ENCODE measurements around the gene CTSD.

GRCh38 chr11:1779034-1779805, 15.5 kb upstream of the CTSD start:
- TF ChIP-seq JUND (IDR thresholded peaks at IDR 0.05; ENCODE audit: low read length) (no peak), CTCF (IDR thresholded peaks at IDR 0.05; ENCODE audit: control extremely low read depth in 1 of 3, insufficient read depth in 1 of 3, low read depth in 1 of 3, low read length in 3 of 3) (no peak), ASH2L (IDR thresholded peaks at IDR 0.05; ENCODE audit: low read length) (no peak), RXRA (IDR thresholded peaks at IDR 0.05; ENCODE audit: insufficient read depth, low read depth, low read length) (no peak), KDM1A (IDR thresholded peaks at IDR 0.05; ENCODE audit: borderline replicate concordance, low read length) (no peak), POLR2AphosphoS5 (IDR thresholded peaks at IDR 0.05; ENCODE audit: low read depth, low read length) (no peak), POLR2A (IDR thresholded peaks at IDR 0.05; ENCODE audit: control extremely low read depth in 1 of 2, low read depth in 2 of 2, low read length in 2 of 2) (no peak), EGR1 (IDR thresholded peaks at IDR 0.05; ENCODE audit: borderline replicate concordance, low read depth, low read length) (no peak), MAX (IDR thresholded peaks at IDR 0.05) (no peak), SP1 (IDR thresholded peaks at IDR 0.05; ENCODE audit: low read depth, low read length) (no peak), TAF1 (IDR thresholded peaks at IDR 0.05; ENCODE audit: low read depth, low read length) (no peak), GTF2F1 (IDR thresholded peaks at IDR 0.05; ENCODE audit: borderline replicate concordance, low read depth, low read length) (no peak), CBX5 (IDR thresholded peaks at IDR 0.05; ENCODE audit: low read depth, low read length) (no peak), ATF3 (IDR thresholded peaks at IDR 0.05; ENCODE audit: insufficient read depth, low read depth, low read length) (no peak)
